ENCODE data around the gene TFDP2.

The TFDP2 gene

GRCh38 chr3:142072816-142073215 is 76.5 kb downstream of the TFDP2 start:
- Histone ChIP-seq H3K9me3 (ENCODE audit: control insufficient read depth, insufficient read depth, low read length) (no peaks in the 10 kb centered on the region), H3K9ac (ENCODE audit: low read depth, low read length) (no peak overlapping the region), H3K36me3 (ENCODE audit: control insufficient read depth, insufficient read depth, low read length) (no peaks in the 10 kb centered on the region), H3K4me3 (ENCODE audit: low read depth, low read length) (no peak overlapping the region), H3K27ac (ENCODE audit: low read depth, low read length) (no peak overlapping the region), H3K4me1 (ENCODE audit: control insufficient read depth, insufficient read depth, low read length) (peaks cover 9% of the 10 kb centered on the region), H3K27me3 (ENCODE audit: control insufficient read depth, insufficient read depth, low read length) (no peaks in the 10 kb centered on the region)

GRCh38 chr3:142065932-142066331 is 83.4 kb downstream of the TFDP2 start:
- Histone ChIP-seq H3K27ac (ENCODE audit: low read depth, low read length) (peak overlapping the region; percentile 90), H3K36me3 (ENCODE audit: control insufficient read depth, insufficient read depth, low read length) (no peaks in the 10 kb centered on the region), H3K4me1 (ENCODE audit: control insufficient read depth, insufficient read depth, low read length) (peaks cover 41% of the 10 kb centered on the region), H3K27me3 (ENCODE audit: control insufficient read depth, insufficient read depth, low read length) (no peaks in the 10 kb centered on the region), H3K4me3 (ENCODE audit: low read depth, low read length) (peak overlapping the region; percentile 42; the same call in 1 of the 2 replicates), H3K9me3 (ENCODE audit: control insufficient read depth, insufficient read depth, low read length) (no peaks in the 10 kb centered on the region), H3K9ac (ENCODE audit: low read depth, low read length) (no peak overlapping the region)

GRCh38 chr3:142065344-142065743 is 84.0 kb downstream of the TFDP2 start:
- Histone ChIP-seq H3K9ac (ENCODE audit: low read depth, low read length) (no peak overlapping the region), H3K27me3 (ENCODE audit: control insufficient read depth, insufficient read depth, low read length) (no peaks in the 10 kb centered on the region), H3K36me3 (ENCODE audit: control insufficient read depth, insufficient read depth, low read length) (no peaks in the 10 kb centered on the region), H3K27ac (ENCODE audit: low read depth, low read length) (peak overlapping the region; percentile 90), H3K9me3 (ENCODE audit: control insufficient read depth, insufficient read depth, low read length) (no peaks in the 10 kb centered on the region), H3K4me1 (ENCODE audit: control insufficient read depth, insufficient read depth, low read length) (peaks cover 41% of the 10 kb centered on the region), H3K4me3 (ENCODE audit: low read depth, low read length) (no peak overlapping the region)

- Histone ChIP-seq H3K4me3 (ENCODE audit: low read depth, low read length) (no peak overlapping the region), H3K9me3 (ENCODE audit: control insufficient read depth, insufficient read depth, low read length) (no peaks in the 10 kb centered on the region), H3K27ac (ENCODE audit: low read depth, low read length) (peak overlapping the region; percentile 90), H3K4me1 (ENCODE audit: control insufficient read depth, insufficient read depth, low read length) (peaks cover 41% of the 10 kb centered on the region), H3K9ac (ENCODE audit: low read depth, low read length) (no peak overlapping the region), H3K27me3 (ENCODE audit: control insufficient read depth, insufficient read depth, low read length) (no peaks in the 10 kb centered on the region), H3K36me3 (ENCODE audit: control insufficient read depth, insufficient read depth, low read length) (no peaks in the 10 kb centered on the region)
Observed at GRCh38 chr3:142064454-142064853, 84.9 kb downstream of the TFDP2 start.

GRCh38 chr3:142057331-142057725 is 92.0 kb downstream of the TFDP2 start:
- Histone ChIP-seq H3K9me3 (ENCODE audit: control insufficient read depth, insufficient read depth, low read length) (no peaks in the 10 kb centered on the region), H3K36me3 (ENCODE audit: control insufficient read depth, insufficient read depth, low read length) (no peaks in the 10 kb centered on the region), H3K4me1 (ENCODE audit: control insufficient read depth, insufficient read depth, low read length) (peaks cover 9% of the 10 kb centered on the region; the same call in 1 of the 2 replicates), H3K9ac (ENCODE audit: low read depth, low read length) (no peak overlapping the region), H3K27ac (ENCODE audit: low read depth, low read length) (no peak overlapping the region), H3K4me3 (ENCODE audit: low read depth, low read length) (no peak overlapping the region), H3K27me3 (ENCODE audit: control insufficient read depth, insufficient read depth, low read length) (no peaks in the 10 kb centered on the region)

GRCh38 chr3:142056656-142057330 is 92.6 kb downstream of the TFDP2 start:
- Histone ChIP-seq H3K27me3 (ENCODE audit: control insufficient read depth, insufficient read depth, low read length) (no peaks in the 10 kb centered on the region), H3K36me3 (ENCODE audit: control insufficient read depth, insufficient read depth, low read length) (no peaks in the 10 kb centered on the region), H3K9ac (ENCODE audit: low read depth, low read length) (no peak overlapping the region), H3K9me3 (ENCODE audit: control insufficient read depth, insufficient read depth, low read length) (no peaks in the 10 kb centered on the region), H3K4me3 (ENCODE audit: low read depth, low read length) (no peak overlapping the region), H3K27ac (ENCODE audit: low read depth, low read length) (no peak overlapping the region), H3K4me1 (ENCODE audit: control insufficient read depth, insufficient read depth, low read length) (peaks cover 6% of the 10 kb centered on the region; the same call in 1 of the 2 replicates)

- H3K9me3 ChIP-seq (ENCODE audit: control insufficient read depth, insufficient read depth, low read length), result no peaks in the 10 kb centered on the region
- H3K27ac ChIP-seq (ENCODE audit: low read depth, low read length), result no peak overlapping the region
- no peaks in the 10 kb centered on the region for H3K36me3 ChIP-seq (ENCODE audit: control insufficient read depth, insufficient read depth, low read length)
- H3K4me1 ChIP-seq (ENCODE audit: control insufficient read depth, insufficient read depth, low read length), result no peaks in the 10 kb centered on the region
- H3K9ac ChIP-seq (ENCODE audit: low read depth, low read length), result no peak overlapping the region
- H3K4me3 ChIP-seq (ENCODE audit: low read depth, low read length), result no peak overlapping the region
- H3K27me3 ChIP-seq (ENCODE audit: control insufficient read depth, insufficient read depth, low read length), result no peaks in the 10 kb centered on the region
Observed at GRCh38 chr3:142053835-142054234, 95.5 kb downstream of the TFDP2 start.

- Histone ChIP-seq H3K36me3 (ENCODE audit: control insufficient read depth, insufficient read depth, low read length) (no peaks in the 10 kb centered on the region), H3K9me3 (ENCODE audit: control insufficient read depth, insufficient read depth, low read length) (no peaks in the 10 kb centered on the region), H3K4me1 (ENCODE audit: control insufficient read depth, insufficient read depth, low read length) (no peaks in the 10 kb centered on the region), H3K27me3 (ENCODE audit: control insufficient read depth, insufficient read depth, low read length) (no peaks in the 10 kb centered on the region), H3K27ac (ENCODE audit: low read depth, low read length) (no peak overlapping the region), H3K9ac (ENCODE audit: low read depth, low read length) (no peak overlapping the region), H3K4me3 (ENCODE audit: low read depth, low read length) (no peak overlapping the region)
Observed at GRCh38 chr3:142053244-142053643, 96.1 kb downstream of the TFDP2 start.

GRCh38 chr3:142051351-142051750 is 98.0 kb downstream of the TFDP2 start:
- no peak overlapping the region for H3K4me3 ChIP-seq (ENCODE audit: low read depth, low read length)

GRCh38 chr3:142047021-142047369 is 102.3 kb downstream of the TFDP2 start:
- Histone ChIP-seq H3K27ac (ENCODE audit: low read depth, low read length) (no peak overlapping the region), H3K4me1 (ENCODE audit: control insufficient read depth, insufficient read depth, low read length) (peaks cover 10% of the 10 kb centered on the region; the same call in 1 of the 2 replicates), H3K9ac (ENCODE audit: low read depth, low read length) (no peak overlapping the region), H3K4me3 (ENCODE audit: low read depth, low read length) (no peak overlapping the region), H3K36me3 (ENCODE audit: control insufficient read depth, insufficient read depth, low read length) (no peaks in the 10 kb centered on the region), H3K9me3 (ENCODE audit: control insufficient read depth, insufficient read depth, low read length) (no peaks in the 10 kb centered on the region), H3K27me3 (ENCODE audit: control insufficient read depth, insufficient read depth, low read length) (no peaks in the 10 kb centered on the region)

More at GRCh38 chr3:142051351-142051750, 98.0 kb downstream of the TFDP2 start:
- Histone ChIP-seq H3K27ac (ENCODE audit: low read depth, low read length) (no peak overlapping the region), H3K27me3 (ENCODE audit: control insufficient read depth, insufficient read depth, low read length) (no peaks in the 10 kb centered on the region), H3K36me3 (ENCODE audit: control insufficient read depth, insufficient read depth, low read length) (no peaks in the 10 kb centered on the region), H3K9ac (ENCODE audit: low read depth, low read length) (no peak overlapping the region), H3K9me3 (ENCODE audit: control insufficient read depth, insufficient read depth, low read length) (no peaks in the 10 kb centered on the region), H3K4me1 (ENCODE audit: control insufficient read depth, insufficient read depth, low read length) (peaks cover 5% of the 10 kb centered on the region; the same call in 1 of the 2 replicates)

- Histone ChIP-seq H3K4me3 (ENCODE audit: low read depth, low read length) (no peak overlapping the region), H3K4me1 (ENCODE audit: control insufficient read depth, insufficient read depth, low read length) (peaks cover 10% of the 10 kb centered on the region; the same call in 1 of the 2 replicates), H3K9me3 (ENCODE audit: control insufficient read depth, insufficient read depth, low read length) (no peaks in the 10 kb centered on the region), H3K27ac (ENCODE audit: low read depth, low read length) (no peak overlapping the region), H3K9ac (ENCODE audit: low read depth, low read length) (no peak overlapping the region), H3K36me3 (ENCODE audit: control insufficient read depth, insufficient read depth, low read length) (no peaks in the 10 kb centered on the region), H3K27me3 (ENCODE audit: control insufficient read depth, insufficient read depth, low read length) (no peaks in the 10 kb centered on the region)
Observed at GRCh38 chr3:142046320-142047020, 102.9 kb downstream of the TFDP2 start.

Measured in HUES48 (cell line).